Activated naive CD4-positive, alpha-beta T cell (primary cell): ENCODE results near the gene AIG1.
A peak's percentile ranks its signal among the peaks of the same experiment; 100 is the strongest.
"Not testable (repeated sequence)": the region's sequence is repeated elsewhere in the genome, so short reads cannot be mapped to it uniquely, and the experiment has no call there.

ENCODE experiments used
- DNase-seq, 4 experiments: peaks; one replicate each; lab custom pipeline; 2025; lab: John Stamatoyannopoulos, UW

The AIG1 gene

GRCh38 chr6:143060806-143061596, at the start of gene AIG1:
Gene AIG1, plus strand, starts transcription at chr6:143060889. Its CDS starts 37 bp downstream, at chr6:143060926.
- peak; percentile 11 to 59 (median 20) for DNase-seq

- no peak for DNase-seq
These were observed 45.9 kb upstream of the AIG1 start for GRCh38 chr6:143014764-143015163.

DNA sequence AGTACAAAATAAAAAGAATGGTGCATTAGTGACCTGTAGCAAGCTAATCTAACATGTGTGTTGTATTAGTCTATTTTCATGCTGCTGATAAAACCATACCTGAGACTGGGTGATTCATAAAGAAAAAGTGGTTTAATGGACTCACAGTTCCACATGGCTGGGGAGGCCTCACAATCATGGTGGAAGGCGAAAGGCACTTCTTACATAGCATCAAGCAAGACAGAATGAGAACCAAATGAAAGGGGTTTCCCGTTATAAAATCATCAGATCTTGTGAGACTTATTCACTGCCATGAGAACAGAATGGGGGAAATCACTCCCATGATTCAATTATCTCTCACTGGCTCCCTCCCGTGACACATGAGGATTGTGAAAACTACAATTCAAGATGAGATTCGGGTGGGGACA, 45.4 kb upstream of the AIG1 start:
- DNase-seq: no peak

- no peak for DNase-seq
These were observed 41.7 kb upstream of the AIG1 start for GRCh38 chr6:143018955-143019354.

GRCh38 chr6:143020862-143021261, 39.8 kb upstream of the AIG1 start:
- not testable (repeated sequence) for DNase-seq

GRCh38 chr6:143021543-143021942, 39.1 kb upstream of the AIG1 start:
- DNase-seq: no peak

- no peak for DNase-seq
These were observed 38.1 kb upstream of the AIG1 start for GRCh38 chr6:143022587-143022986.

DNA sequence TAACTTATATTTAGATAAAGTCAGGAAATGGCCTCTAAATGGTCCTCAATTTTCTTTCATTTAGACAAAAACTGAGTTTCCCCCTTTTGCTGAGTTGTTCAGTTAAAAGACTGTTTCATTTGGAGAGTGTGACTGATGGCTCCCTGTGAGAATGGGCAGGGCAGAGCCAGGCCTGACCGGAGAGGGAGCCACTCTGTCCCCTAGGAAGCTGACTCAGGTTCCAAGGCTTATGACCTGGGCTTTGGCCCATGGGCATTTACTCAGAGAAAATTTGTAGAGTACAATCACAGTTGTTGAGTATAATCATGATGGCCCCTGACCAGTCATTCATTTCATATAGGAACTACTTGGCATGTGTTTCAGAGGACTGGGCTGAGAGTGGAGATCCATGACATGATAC, 37.0 kb upstream of the AIG1 start:
- no peak for DNase-seq

- DNase-seq: no peak
These were observed 35.7 kb upstream of the AIG1 start for GRCh38 chr6:143024977-143025376.

DNA sequence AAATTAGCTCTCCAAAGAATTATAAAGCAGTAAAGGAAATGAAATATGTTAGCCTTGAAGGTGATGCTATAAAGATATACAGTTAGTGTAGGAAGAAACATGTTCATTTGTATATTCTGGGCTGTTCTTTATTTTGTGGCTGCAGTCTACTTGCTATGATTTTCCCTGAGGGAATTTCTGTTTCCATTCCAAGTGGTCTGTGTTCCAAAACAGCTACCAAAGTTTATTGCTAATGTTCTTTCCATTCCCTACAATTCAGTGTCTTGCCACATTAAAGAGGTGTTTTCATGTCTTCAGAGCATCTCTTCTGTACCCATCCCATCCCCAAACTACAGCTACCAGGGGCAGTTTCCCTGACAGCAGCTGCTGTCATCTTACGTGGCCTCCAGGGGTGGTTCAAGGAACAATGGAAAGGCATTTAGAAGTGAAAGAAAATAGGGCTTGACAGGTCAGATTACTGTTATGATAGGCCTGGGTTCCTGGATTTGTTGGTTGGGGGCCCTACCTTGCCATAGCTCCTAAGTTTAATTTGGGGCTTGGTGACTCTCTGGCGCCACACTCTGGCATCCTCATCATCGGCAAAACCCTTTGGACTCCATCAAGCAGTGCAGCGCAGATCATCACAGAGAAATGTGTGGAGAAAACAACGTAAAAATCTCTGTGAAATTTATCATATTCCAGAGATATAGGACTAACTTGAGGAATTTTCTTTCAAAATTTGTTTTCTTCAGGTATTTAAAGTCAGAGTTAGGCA, 33.8 kb upstream of the AIG1 start:
- peak in 2 of 4 experiments; percentile 21 to 23 for DNase-seq

DNA sequence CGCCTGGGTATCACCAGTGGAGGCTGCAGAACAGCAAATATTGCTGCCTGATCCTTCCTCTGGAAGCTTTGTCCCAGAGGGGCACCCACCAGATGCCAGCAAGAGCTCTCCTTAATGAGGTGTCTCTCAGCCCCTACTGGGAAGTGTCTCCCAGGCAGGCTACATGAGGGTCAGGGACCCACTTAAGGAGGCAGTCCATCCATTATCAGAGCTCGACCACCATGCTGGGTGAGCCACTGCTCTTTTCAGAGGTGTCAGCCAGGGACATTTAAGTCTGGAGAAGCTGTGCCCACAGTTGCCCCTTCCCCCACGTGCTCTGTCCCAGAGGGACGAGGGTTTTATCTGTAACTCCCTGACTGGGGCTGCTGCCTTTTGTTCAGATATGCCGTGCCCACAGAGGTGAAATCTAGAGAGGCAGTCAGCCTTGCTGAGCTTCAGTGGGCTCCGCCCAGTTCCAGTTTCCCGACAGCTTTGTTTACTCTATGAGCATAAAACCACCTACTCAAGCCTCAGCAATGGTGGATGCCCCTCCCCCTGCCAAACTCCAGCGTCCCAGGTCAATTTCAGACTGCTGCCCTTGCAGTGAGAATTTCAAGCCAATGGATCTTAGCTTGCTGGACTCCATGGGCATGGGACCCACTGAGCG, 25.9 kb upstream of the AIG1 start:
- DNase-seq: no peak

- no peak for DNase-seq
These were observed 23.2 kb upstream of the AIG1 start for GRCh38 chr6:143037470-143037869.

GRCh38 chr6:143038833-143039232, 21.9 kb upstream of the AIG1 start:
- DNase-seq: no peak

DNA sequence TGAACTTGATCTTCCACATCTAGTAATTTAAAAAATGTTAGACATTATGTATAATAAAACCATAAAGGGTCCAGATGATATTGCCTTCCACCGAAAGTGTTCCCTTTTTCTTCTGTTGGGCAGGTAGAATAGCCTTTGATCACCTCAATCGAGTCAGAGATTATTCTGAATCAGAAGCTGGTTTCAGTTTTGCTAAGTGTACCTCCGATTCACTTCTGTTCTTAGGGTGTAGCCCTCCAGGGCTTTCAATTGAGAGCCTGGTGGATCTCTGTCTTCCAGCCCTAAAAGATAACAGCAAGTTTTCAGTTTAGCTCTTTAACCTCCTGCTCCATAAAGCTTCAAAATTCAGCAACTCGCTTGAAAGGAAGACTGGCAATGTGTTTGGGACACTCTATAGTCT, 21.1 kb upstream of the AIG1 start:
- no peak for DNase-seq

- DNase-seq: no peak
These were observed 20.7 kb upstream of the AIG1 start for GRCh38 chr6:143040018-143040417.

GRCh38 chr6:143044345-143044744, 16.3 kb upstream of the AIG1 start:
- not testable (repeated sequence) for DNase-seq

DNA sequence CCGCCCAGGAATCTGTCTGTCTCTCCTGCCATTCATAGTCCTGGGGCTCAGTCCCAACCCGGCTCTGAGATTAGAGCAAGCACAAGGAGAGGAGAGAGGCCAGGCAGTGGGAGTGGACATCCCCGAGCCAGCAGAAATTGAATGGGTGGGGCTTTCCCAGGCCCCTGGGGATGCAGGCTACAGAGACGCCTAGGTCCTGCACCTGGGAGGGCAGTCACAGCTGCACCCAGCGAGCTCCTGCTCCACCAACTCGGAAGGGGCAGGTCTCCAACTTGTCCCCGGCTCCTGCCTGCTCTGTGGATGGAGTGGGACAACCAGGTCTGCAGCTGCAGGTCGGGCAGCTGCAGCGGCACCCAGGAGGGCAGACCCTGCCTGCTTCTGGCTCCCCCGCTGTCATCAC, 11.1 kb upstream of the AIG1 start:
- no peak for DNase-seq

DNA sequence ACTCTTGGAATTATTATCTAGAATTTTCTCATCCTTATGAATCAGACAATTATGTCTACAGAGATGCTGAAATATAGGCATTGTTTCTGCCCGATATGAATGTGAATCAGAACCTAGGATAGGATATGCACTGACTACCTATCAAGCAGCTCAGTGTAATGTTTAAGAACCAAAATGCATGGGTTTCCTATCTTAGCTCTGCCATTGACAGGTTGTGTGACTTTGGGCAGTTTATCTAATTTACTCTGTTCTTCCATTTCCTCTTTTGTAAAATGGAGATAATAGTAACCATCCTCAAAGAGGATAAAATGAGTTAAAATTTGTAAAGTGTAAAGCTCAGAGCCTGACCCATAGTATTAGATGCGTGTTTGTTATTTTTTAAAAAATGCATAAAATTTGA, 10.2 kb upstream of the AIG1 start:
- DNase-seq: no peak

DNA sequence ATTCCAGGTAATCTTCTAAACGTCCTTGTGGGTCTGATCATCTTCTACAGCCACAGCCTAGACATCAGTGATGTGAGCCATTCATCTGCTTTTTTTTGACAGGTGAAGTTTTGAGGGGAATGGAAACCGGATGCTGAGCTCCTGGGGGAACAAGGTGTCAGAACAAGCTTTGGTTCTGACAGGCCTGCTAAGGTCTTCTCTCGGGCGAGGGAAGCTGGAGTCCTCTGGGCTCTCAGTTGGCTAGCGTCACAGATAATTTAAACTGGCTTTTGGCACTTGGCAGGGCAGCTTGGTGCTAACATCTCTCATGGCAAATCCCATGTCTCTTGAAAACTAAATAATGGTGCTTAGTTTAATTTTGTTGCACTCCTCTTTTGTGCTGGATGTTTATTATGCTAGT, 8.4 kb upstream of the AIG1 start:
- DNase-seq: no peak

- no peak for DNase-seq
These were observed 6.8 kb upstream of the AIG1 start for GRCh38 chr6:143053856-143054255.

GRCh38 chr6:143054329-143054728, 6.4 kb upstream of the AIG1 start:
- DNase-seq: no peak

- DNase-seq: no peak
These were observed 5.5 kb upstream of the AIG1 start for GRCh38 chr6:143055213-143055612.

DNA sequence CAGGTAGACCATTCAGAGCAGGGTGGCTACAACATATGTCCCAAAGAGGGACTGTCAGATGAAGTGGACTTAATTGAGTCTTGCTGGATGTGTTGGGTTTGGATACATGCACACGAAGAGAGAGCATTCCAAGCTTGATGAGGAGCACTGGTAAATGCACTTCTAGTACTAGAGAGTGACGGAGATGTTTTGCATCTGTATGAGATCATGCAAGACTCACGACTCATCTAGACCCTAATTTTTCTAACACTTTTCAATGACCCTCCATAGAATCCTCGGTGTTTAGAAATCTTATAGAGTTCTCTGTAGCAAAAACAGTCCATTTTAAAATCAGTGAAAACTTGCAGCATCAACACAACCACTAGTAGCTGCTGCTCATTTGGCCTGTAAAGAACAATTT, 4.8 kb upstream of the AIG1 start:
- DNase-seq: no peak
